NT2/D1 (cell line): Measurements from ENCODE around the gene ATOH7.

Experiments used
- DNase-seq: peaks from one replicate; pipeline ENCODE4 v3.0.0-alpha.2; 2011; ENCODE audit warnings: low read depth, low spot score
- H3K27me3 ChIP-seq: 2 replicates; pipeline ENCODE4 v1.6.0; 2011; ENCODE audit warnings: mild to moderate bottlenecking; ENCODE audit not compliant: insufficient read length, insufficient read depth
- H3K36me3 ChIP-seq: 2 replicates; pipeline ENCODE4 v1.6.1; 2011; ENCODE audit warnings: mild to moderate bottlenecking, low read length, mixed read lengths; ENCODE audit not compliant: insufficient read depth, insufficient read length
- H3K4me1 ChIP-seq: 2 replicates; pipeline ENCODE4 v1.5.1; 2011; ENCODE audit not compliant: insufficient read depth, insufficient read length
- H3K4me3 ChIP-seq: 2 replicates; pipeline ENCODE4 v1.5.1; 2011; ENCODE audit warnings: low read depth; ENCODE audit not compliant: insufficient read length
- H3K9ac ChIP-seq: 2 replicates; pipeline ENCODE4 v1.6.0; 2011; ENCODE audit warnings: low read depth; ENCODE audit not compliant: insufficient read length
- H3K9me3 ChIP-seq: 2 replicates; pipeline ENCODE4 v1.5.1; 2011; ENCODE audit warnings: mild to moderate bottlenecking, low read length; ENCODE audit not compliant: insufficient read depth
- SUZ12 ChIP-seq: IDR thresholded peaks from 2 replicates; pipeline ENCODE4 v1.6.1; 2011; ENCODE audit not compliant: insufficient read length, insufficient read depth; ENCODE audit errors: extremely low read depth
- YY1 ChIP-seq: IDR thresholded peaks from 2 replicates; pipeline ENCODE4 v1.6.1; 2011; ENCODE audit not compliant: insufficient read length, insufficient read depth
- ZNF274 ChIP-seq: IDR thresholded peaks from 2 replicates; pipeline ENCODE4 v1.6.1; 2011; ENCODE audit warnings: mild to moderate bottlenecking, low read depth, low read length

ATOH7 gene

DNA sequence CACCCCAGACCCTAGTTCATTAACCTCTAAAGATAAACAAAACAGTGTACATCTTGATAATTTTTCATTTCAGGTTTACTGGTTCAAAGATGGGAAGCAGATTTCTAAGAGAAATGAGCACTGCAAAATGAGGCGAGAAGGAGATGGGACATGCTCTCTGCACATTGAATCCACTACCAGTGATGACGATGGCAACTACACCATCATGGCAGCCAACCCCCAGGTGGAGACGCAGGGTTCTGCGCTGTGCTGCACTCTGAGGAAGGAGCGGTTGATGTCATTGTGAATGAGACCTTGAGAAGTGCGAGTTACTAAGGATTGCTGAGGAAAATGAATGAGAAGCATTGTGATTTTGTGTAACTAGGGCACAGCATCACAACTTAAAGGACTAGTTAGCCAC, 37.6 kb downstream of the ATOH7 start:
- no peak for DNase-seq
- H3K4me3 ChIP-seq, result no peak overlapping the region
- no peaks in the 10 kb centered on the region for H3K4me1 ChIP-seq
- TF ChIP-seq SUZ12, result no peak
- TF ChIP-seq ZNF274, result no peak
- no peak for TF ChIP-seq YY1
- no peak overlapping the region for H3K9ac ChIP-seq
- no peaks in the 10 kb centered on the region for H3K27me3 ChIP-seq
- H3K9me3 ChIP-seq, result no peaks in the 10 kb centered on the region
- no peaks in the 10 kb centered on the region for H3K36me3 ChIP-seq

DNA sequence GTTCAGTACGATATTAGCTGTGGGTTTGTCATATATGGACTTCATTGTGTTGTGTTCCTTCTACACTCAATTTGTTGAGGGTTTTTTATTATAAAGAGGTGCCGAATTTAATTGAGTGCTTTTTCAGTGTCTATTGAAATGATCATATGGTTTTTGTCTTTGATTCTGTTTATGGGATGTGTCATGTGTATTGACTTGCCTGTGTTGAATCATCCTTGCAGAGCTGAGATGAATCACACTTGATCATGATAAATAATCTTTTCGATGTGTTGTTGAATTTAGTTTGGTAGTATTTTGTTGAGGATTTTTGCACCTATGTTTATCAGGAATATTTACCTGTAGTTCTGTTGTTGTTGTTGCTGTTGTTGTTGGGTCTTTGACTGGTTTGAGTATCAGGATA, 39.8 kb downstream of the ATOH7 start:
- H3K4me3 ChIP-seq, result no peak overlapping the region
- DNase-seq, result no peak
- no peaks in the 10 kb centered on the region for H3K4me1 ChIP-seq
- no peak for TF ChIP-seq YY1
- TF ChIP-seq SUZ12, result no peak
- TF ChIP-seq ZNF274, result no peak
- H3K36me3 ChIP-seq, result no peaks in the 10 kb centered on the region
- H3K9me3 ChIP-seq, result no peaks in the 10 kb centered on the region
- no peaks in the 10 kb centered on the region for H3K27me3 ChIP-seq
- H3K9ac ChIP-seq, result no peak overlapping the region

DNA sequence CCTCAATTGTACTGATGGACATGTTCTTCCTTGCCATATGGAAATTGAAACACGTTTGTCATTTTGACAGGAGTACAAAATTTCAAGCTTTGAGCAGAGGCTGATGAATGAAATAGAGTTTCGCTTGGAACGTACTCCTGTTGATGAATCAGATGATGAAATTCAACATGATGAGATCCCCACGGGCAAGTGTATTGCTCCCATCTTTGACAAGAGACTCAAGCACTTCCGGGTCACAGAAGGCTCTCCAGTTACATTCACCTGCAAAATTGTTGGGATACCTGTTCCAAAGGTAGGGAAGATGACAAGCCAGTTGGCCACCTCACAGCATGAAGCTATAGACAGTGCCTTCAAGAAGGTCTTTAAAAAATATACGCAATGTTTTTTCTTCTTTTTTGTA, 43.1 kb downstream of the ATOH7 start:
- Histone ChIP-seq H3K4me1 (peaks cover 2% of the 10 kb centered on the region), H3K9ac (no peak overlapping the region), H3K4me3 (no peak overlapping the region), H3K36me3 (no peaks in the 10 kb centered on the region), H3K27me3 (no peaks in the 10 kb centered on the region), H3K9me3 (no peaks in the 10 kb centered on the region)
- no peak for DNase-seq
- TF ChIP-seq YY1, result no peak
- no peak for TF ChIP-seq ZNF274
- no peak for TF ChIP-seq SUZ12

DNA sequence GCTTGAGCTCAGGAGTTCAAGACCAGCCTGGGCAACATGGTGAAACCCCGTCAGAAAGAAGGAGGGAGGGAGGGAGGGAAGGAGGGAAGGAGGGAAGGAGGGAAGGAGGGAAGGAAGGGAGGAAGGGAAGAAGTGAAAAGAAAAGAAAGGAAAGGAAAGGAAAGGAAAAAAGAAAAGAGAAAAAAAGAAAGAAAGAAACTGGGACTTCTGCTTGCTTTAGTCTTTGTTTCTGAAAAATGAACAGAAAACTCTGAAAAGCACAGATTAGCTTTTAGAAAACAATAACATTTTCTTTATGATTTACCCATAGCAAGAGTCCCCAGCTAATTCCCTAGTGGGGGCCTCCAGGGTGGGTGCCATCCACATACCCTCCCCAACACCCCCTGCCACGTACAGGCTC, 46.8 kb downstream of the ATOH7 start:
- peaks cover 2% of the 10 kb centered on the region for H3K4me1 ChIP-seq
- H3K36me3 ChIP-seq, result no peaks in the 10 kb centered on the region
- H3K9me3 ChIP-seq, result no peaks in the 10 kb centered on the region
- no peak overlapping the region for H3K9ac ChIP-seq
- DNase-seq, result no peak
- no peak overlapping the region for H3K4me3 ChIP-seq
- TF ChIP-seq ZNF274, result no peak
- TF ChIP-seq YY1, result no peak
- TF ChIP-seq SUZ12, result no peak
- no peaks in the 10 kb centered on the region for H3K27me3 ChIP-seq

DNA sequence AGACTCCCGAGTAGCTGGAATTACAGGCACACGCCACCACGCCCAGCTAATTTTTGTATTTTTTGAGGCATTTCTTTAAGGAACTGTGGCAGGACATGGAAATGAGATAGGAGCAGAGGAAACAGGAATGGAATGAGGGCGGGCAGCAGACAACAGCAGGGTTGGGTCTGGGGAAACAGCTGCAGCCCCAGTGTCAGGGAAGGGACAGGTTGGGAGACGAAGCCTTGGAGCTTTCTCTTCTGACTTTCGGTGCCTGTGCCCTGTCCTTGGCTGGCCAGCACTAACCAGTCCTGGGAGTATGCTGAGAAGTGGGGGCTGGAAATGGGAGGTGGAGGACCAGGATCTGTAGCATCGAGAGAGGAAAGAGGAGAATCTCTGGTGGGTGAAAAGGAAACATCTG, 47.4 kb downstream of the ATOH7 start:
- DNase-seq, result no peak
- H3K36me3 ChIP-seq, result no peaks in the 10 kb centered on the region
- H3K4me1 ChIP-seq, result peaks cover 2% of the 10 kb centered on the region
- no peaks in the 10 kb centered on the region for H3K9me3 ChIP-seq
- TF ChIP-seq SUZ12 (no peak), ZNF274 (no peak), YY1 (no peak)
- no peaks in the 10 kb centered on the region for H3K27me3 ChIP-seq
- H3K9ac ChIP-seq, result no peak overlapping the region
- H3K4me3 ChIP-seq, result no peak overlapping the region
